CD4-positive, alpha-beta T cell treated with Interleukin-1 beta for 1 hour (primary cell): Measurements from ENCODE around the gene CNIH1.
"Not testable (repeated sequence)": the region's sequence is repeated elsewhere in the genome, so short reads cannot be mapped to it uniquely, and the experiment has no call there.

Source experiments
- DNase-seq, 2 donors: peaks; one replicate each; pipeline ENCODE4 v3.0.0-alpha.2; 2020 to 2022

Gene CNIH1

DNA sequence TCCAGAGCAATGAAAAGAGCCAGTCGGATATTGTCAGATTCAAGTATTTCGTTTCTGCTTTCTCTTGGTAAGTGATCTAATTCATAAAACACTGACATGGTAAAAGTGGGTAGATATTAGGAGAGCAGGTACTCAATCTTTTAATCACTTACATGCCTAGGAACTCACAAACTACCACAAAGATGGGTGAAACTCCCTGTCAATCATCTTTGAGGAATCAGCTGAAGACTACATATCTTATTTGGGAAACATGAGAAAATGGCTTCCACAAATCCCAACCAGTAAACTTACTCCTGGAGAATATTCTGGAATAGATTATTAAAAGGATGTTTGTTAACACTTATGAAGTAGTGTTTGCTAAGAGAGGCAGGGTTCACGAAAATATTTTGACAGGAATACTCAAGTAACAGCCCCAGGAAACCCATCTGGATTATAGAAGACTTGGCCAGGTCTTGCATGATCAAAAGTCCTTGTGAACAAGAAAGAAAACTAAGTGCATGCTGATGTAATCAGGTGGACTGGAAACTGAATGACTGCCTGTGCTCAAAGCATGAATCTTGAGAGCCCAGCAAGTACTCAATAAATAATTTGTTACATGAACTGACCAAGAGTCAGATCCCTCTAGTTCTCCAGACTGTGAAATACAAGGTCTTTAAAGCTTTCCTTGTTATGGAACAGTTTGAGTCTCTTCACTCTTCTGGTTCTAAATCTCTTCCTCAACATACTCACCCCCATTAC lies 15.5 kb downstream of the CNIH1 start:
- DNase-seq: no peak

DNA sequence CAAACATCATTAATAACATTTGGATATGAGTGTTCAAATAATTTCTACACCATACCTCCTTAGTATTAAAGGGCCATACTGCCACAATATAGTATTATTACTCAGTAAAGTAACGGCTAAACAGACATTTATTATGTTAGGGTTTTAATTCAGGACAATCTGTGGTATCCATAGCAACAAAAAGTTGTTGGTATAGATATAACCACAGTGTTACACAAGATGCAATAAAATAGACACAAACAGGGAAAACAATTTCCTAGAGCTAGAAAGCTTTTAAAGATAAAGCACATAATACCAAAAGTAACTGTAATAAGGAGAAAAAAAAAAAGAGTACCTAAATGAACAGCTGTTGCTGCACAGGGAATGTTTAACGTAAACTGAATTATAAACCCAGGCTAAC lies 16.1 kb downstream of the CNIH1 start:
- no peak for DNase-seq

DNA sequence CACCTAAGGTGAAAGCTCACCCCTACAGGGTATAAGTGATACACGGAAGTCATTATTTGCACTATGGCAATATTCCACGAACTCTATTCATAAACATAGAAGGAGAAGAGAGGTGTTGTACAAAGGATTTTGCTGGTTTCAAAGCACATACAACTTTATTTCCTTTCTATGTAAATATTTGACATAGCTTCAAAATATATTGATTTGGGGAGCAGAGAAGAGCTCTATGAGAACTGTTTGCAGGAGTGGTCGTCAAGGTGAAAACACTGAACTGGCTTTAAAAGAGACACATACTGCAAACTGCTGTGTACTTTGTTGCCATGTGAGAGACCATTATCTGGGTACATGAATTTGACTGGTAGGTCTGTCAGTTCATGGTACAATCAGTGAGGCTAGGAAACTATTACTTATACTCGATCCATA lies 16.7 kb downstream of the CNIH1 start:
- DNase-seq: no peak

DNA sequence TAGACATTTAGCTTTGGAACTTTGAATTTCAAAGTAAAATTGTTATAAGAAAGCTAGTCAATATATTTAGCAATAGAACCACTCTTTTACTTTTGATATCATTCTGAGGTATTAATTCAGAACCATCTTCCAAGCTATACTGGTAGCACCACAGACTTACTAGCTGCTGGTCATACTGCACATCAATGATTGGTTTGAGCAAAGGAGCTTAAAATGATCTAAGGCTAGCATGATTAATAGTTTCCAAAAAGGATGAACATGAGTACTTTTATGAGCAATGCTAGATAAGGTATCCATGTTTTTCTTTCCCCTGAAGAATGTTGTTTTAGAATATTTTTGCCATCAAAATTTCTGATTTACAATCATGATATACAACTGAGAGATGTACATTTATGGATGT lies 17.2 kb downstream of the CNIH1 start:
- DNase-seq: no peak

DNA sequence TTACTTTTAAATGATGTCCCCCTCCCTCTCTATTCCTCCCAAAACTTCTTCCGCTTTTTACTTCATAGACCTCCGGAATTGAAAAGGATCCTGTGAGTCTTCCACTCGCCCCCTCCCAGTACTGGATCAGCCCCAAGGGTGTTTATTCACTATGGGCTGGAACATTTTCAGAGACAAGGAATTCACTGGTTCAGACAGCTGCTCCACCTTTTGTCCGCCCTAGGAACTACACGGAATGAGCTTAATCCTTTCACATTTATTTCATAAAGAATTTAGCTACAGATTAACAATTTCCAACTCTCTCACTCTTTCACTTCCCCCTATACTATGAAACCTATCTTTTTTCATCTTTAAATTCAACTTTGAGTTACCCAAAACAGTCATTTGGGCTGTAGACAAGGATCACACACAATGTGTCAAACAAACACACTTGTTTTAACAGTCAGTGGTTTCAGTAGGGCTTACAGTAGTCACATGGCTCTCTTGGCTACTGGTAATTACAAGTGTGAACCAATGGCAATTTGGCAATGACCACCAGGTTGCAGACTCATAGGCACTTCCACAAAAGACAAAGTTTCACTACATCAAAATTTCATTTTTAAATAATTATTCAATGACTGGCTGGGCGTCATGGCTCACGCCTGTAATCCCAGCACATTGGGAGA lies 20.6 kb downstream of the CNIH1 start:
- DNase-seq: peak in 1 of 2 donors; percentile 17

DNA sequence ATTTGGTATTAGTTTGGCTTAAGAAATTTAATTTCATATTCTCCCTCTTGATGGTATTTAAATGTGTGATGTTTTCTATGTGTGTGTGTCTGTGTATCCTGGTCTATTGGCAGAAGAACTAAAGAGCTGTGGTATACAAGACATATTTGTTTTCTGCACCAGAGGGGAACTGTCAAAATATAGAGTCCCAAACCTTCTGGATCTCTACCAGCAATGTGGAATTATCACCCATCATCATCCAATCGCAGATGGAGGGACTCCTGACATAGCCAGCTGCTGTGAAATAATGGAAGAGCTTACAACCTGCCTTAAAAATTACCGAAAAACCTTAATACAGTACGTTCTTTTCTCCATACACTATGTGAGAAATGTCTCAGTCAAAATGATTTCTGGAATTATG lies 29.8 kb downstream of the CNIH1 start:
- DNase-seq: no peak

DNA sequence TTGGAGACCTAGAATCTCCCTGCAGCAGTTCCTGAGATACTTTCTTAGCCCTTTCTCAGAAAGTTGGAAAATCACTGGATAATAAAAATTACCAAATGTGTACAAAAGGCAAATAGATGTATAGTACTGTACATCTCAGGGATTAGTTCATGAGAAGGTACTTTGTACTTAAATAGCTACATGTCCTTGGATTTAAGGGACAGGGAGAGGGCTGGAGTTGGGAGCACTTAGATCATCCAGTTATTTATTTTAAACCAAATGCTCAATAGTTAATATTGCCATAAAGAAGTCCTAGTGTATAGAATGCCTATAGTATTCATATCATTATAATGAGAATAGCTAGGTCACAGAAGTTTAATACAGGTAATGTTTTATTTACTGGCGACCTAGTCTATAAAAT lies 31.0 kb downstream of the CNIH1 start:
- no peak for DNase-seq

DNA sequence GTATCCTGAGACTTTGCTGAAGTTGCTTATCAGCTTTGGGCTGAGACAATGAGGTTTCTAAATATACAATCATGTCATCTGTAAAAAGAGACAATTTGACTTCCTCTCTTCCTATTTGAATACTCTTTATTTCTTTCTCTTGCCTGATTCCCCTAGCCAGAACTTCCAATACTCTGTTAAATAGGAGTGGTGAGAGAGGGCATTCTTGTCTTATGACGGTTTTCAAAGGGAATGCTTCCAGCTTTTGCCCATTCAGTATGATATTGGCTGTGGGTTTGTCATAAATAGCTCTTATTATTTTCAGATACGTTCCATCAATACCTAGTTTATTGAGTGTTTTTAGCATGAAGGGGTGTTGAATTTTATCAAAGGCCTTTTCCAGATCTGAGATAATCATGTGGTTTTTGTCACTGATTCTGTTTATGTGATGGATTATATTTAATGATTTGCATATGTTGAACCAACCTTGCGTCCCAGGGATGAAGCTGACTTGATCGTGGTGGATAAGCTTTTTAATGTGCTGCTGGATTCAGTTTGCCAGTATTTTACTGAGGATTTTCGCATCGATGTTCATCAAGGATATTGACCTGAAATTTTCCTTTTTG lies 37.7 kb downstream of the CNIH1 start:
- not testable (repeated sequence) for DNase-seq

DNA sequence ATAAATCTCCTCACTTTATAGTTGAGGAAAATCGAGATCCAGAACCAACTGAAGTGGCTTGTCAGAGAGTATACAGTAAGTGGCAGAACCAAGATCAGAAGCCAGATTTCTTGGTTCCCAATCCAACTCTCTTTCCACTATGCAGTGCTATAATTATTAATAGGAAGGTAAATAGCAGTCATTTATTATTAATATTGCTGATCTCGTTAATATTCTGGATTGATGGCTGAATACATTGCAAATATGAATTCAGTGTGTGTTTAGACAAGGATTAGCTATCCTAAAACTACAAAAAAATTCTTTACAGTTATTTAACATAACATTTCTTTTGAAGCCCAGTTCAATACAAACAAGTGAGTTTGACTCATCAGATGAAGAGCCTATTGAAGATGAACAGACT lies 41.6 kb downstream of the CNIH1 start:
- DNase-seq: no peak

DNA sequence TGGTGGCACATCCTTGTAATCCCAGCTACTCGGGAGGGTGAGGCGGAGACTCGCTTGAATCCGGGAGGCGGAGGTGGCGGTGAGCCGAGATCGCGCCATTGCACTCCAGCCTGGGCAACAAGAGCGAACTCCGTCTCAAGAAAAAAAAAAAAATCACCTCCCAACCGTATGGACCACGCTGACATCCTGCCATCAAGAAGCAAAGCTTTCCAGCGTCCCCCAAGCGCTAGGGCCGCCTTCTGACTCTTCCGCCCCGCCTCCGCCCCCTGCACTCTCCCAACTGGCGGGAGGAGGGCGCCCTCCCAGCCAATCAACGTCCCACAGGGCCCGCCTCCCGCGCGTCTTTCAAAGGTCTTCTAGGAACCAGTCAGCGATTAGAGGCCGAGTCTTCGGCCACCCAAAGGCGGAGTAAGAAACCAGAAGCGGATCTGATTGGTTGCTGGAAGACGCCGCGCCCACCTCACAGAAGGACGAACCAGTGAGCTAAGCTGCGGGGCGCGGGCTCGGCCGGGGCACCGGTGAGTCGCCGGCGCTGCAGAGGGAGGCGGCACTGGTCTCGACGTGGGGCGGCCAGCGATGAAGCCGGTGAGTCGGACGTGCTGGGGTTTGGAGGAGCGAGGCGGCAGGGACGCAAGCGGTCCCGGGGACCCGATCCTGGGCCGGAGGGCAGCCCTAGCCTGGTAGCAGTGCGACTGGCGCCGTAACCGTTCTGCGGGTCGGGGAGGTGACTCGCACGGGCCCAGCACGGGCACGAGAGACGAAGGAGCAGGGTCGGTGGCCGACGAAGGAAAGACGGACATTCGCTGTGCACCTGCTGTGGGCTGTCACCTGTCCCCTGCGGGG lies 44.5 kb downstream of the CNIH1 start, which contains the start of gene CDKN3:
Gene CDKN3 (plus strand): TSS at position 515 of the 843 bp plus-strand sequence. CDS start 62 bp downstream, at position 577.
- peak; percentile 97 to 98 for DNase-seq

DNA sequence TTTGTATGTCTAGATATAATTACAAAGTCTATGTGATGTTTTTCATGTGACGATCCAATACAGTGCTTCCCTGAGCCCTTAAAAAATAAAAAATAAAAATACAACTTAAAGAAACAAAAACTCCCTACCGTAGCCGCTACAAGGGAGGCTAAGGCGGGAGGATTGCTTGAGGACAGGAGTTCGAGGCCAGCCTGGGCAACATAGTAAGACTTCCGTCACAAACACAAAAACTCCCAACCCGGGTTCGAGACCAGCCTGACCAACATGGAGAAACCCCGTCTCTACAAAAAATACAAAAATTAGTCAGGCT lies 45.0 kb downstream of the CNIH1 start:
- DNase-seq: no peak

DNA sequence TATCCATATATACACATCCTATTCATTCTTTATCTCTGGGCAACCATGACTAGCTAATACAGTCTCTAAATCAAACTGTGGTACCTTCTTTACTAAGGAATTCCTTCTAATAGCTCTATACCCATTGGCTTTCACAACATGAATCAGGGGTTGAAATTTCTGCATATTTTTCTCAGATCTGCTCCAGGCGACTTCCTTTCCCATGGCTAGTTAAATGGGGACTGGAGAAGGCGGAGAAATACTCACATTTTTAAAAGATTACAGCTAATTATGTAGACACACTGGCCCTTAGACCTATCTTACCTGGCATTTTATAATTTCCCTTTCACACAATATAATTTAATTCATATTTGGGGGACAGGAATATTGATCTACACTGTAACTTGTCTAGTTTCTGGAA lies 45.5 kb downstream of the CNIH1 start:
- DNase-seq: no peak

DNA sequence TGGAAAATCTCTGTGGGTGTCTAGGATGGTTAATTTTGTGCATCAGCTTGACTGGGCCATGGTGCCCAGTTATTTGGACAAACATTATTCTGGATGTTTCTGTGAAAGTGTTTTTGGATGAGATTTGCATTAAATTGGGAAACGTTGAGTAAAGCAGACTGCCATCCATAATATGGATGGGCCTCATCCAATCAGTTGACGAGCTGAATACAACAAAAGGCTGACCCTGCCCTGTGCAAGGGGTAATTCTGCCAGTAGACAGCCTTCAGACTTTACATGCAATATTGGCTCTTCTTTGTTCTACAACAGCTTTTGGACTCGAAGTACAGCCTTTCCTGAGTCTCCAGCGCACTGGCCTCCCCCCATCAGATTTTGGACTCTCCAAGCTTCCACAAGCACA lies 45.9 kb downstream of the CNIH1 start:
- no peak for DNase-seq

DNA sequence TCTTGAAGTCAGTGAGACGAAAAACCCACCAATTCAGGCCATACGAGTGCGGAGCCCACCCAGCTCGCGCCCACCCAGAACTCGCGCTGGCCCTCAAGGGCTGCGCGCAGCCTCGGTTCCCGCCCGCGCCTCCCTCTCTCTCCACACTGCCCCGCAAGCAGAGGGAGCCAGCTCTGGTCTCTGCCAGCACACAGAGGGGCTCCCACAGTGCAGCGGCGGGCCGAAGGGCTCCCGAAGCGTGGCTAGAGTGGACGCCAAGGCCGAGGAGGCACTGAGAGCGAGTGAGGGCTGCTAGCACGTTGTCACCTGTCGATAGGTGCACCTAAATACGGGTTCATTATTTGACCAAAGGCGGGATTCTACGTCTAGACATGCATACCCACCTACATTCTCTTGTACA lies 46.6 kb downstream of the CNIH1 start:
- DNase-seq: no peak

DNA sequence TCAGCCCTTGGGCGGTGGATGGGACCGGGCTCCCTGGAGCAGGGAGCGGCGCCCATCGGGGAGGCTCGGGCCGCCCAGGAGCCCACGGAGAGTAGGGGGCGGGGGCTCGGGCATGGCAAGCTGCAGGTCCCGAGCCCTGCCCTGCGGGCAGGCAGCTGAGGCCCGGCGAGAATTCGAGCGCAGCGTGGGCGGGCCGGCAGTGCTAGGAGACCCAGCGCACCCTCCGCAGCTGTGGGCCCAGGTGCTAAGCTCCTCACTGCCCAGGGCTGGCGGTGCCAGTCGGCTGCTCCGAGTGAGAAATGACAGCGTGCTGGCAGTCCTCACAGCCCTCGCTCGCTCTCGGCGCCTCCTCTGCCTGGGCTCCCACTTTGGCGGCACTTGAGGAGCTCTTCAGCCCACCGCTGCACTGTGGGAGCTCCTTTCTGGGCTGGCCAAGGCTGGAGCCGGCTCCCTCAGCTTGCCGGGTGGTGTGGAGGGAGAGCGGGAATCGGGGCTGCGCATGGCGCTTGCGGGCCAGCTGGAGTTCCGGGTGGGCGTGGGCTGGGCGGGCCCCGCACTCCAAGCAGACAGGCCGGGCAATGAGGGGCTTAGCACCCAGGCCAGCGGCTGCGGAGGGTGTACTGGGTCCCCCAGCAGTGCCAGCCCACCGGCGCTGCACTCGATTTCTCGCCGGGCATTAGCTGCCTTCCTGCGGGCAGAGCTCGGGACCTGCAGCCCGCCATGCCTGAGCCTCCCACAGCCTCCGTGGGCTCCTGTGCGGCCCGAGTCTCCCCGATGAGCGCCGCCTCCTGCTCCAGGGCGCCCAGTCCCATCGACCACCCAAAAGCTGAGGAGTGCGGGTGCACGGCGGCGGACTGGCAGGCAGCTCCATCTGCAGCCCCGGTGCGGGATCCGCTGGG lies 47.9 kb downstream of the CNIH1 start:
- not testable (repeated sequence) for DNase-seq

DNA sequence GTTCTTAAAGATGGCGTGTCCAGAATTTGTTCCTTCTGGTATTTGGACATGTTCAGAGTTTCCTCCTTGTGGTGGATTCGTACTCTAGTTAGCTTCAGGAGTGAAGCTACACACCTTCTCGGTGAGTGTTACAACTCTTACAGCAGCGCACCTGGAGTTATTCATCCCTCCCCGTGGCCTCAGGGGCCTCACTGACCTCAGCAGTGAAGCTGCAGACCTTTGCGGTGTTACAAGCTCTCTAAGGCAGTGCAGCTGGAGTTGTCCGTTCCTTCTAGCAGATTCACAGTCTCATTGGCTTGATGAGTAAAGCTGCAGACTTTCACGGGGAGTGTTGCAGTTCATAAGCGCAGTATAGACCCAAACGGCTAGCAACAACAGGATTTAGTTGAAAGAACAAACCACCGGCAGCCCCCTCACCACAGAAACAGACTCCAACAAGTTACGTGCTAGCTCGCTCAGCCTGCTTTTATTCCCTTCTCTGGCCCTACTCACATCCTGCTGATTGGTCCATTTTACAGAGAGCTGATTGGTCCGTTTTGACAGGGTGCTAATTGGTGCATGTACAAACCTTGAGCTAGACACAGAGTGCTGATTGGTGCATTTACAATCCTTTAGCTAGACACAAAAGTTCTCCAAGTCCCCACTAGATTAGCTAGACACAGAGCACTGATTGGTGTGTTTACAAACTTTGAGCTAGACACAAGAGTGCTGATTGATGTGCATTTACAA lies 48.9 kb downstream of the CNIH1 start:
- DNase-seq: no peak

DNA sequence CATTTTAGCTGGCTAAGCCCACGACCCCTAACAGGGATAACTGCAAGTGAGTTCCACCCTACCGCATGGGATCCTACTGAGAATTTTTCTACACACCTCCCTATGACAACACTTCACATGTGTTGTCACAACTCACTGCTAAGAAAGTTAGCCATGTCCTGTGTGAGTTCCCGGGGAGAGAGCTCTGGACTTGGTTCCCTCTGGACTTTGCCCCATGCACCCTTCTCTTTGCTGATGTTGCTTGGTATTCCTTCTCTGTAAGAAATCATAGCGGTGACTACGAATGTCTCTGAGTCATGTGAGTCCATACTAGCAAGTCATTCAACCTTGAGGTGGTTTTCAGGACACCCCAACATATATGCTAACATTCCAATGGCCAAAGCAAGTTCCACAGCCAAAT lies 53.8 kb downstream of the CNIH1 start:
- DNase-seq: no peak

DNA sequence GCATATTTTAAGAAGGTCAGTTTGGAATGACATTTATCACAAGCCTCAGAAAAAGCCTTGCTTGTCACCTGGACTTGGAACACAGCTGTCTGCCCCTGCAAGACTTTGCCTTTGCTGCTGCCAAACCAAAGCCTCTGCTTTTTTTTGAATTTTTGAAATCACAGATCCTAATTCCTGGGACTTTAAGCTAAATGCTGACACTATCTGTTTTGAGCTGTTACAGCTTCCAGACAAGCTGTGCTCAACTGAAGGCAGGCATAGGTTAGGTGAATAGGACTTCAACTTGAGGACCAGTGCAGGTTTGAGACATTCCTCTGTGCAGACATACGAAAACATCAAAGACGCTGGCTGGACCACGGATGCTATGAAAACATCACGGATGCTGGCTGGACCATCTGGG lies 55.6 kb downstream of the CNIH1 start:
- DNase-seq: no peak

DNA sequence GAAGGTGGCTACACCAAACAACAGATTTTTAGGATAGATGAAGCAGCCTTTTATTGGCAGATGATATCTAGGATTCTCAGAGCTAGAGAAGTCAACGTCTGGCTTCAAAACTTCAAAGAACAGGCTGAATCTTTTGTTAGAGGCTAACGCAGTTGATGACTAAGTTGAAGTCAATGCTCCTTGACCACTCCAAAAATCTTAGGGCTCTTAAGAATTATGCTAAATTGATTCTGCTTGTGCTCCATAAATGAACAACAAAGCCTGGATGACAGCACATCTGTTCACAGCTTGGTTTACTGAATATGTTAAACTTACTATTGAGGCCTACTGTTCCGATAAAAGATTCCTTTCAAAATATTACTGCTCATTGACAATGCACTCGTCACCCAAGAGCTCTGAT lies 57.3 kb downstream of the CNIH1 start:
- DNase-seq: no peak

DNA sequence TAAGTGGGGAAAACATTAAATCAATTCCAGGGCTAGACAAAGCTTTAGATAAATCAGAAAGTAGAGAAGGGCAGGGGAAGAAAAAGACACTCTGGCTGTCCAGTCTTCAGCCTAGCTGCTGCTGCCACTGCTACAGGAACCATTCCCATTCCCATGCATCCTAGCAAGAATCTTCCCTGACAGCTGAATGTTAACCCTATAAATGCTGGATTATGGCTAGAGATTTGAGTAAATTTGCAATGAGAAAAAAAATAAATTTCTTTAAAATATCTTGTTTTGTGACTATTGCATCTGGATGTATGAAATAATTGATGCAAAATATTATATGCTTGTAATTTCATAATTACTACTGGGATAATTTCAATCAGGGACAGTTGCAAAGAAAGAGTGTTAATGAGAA lies 59.4 kb downstream of the CNIH1 start:
- no peak for DNase-seq

DNA sequence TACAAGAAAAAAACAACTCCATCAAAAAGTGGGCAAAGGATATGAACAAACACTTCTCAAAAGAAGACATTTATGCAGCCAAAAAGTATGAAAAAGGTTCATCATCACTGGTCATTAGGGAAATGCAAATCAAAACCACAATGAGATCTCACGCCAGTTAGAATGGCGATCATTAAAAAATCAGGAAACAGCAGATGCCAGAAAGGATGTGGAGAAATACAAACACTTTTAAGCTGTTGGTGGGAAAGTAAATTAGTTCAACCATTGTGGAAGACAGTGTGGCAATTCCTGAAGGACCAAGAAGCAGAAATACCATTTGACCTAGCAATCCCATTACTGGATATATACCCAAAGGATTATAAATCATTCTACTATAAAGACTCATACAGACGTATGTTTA lies 60.6 kb downstream of the CNIH1 start:
- not testable (repeated sequence) for DNase-seq

DNA sequence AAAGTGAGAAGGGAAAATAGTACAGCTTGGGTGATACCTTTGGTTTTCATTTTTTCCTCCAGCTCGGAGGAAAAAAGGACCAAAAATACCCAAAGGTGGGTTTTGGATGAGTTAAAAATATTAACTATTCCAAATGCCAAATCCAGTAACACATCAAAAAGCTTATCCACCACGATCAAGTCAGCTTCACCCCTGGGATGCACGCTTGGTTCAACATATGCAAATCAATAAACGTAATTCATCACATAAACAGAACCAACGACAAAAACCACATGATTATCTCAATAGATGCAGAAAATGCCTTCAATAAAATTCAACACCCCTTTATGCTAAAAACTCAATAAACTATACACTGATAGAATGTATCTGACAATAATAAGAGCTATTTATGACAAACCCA lies 62.3 kb downstream of the CNIH1 start:
- not testable (repeated sequence) for DNase-seq
